HG03045 (cell line): Measurements from ENCODE around the gene ZNF48.

Experiments
- ATAC-seq: cut with Tn5 transposase; IDR thresholded peaks from one replicate; pipeline ENCODE4 v1.9.1; 2021; ENCODE audit warnings: mild to moderate bottlenecking, moderate library complexity; ENCODE audit not compliant: unreplicated experiment

The ZNF48 gene

GRCh38 chr16:30358577-30358936, 36.7 kb upstream of the ZNF48 start:
- ATAC-seq = no peak

- ATAC-seq = no peak
These were observed 36.0 kb upstream of the ZNF48 start for GRCh38 chr16:30358990-30359870.

GRCh38 chr16:30359871-30360170, 35.4 kb upstream of the ZNF48 start:
- ATAC-seq = no peak

GRCh38 chr16:30361180-30361579, 34.0 kb upstream of the ZNF48 start:
- no peak for ATAC-seq

- ATAC-seq = no peak
These were observed 30.0 kb upstream of the ZNF48 start for GRCh38 chr16:30365200-30365599.

GRCh38 chr16:30366511-30366910, 28.7 kb upstream of the ZNF48 start:
- ATAC-seq = no peak

GRCh38 chr16:30367349-30368009, 27.7 kb upstream of the ZNF48 start:
- no peak for ATAC-seq

GRCh38 chr16:30368122-30368791, 27.0 kb upstream of the ZNF48 start:
- ATAC-seq = no peak

- ATAC-seq = no peak
These were observed 26.5 kb upstream of the ZNF48 start for GRCh38 chr16:30368792-30369090.

- no peak for ATAC-seq
These were observed 25.9 kb upstream of the ZNF48 start for GRCh38 chr16:30369091-30369937.

GRCh38 chr16:30369938-30370455, 25.2 kb upstream of the ZNF48 start:
- peak; percentile 0 for ATAC-seq

GRCh38 chr16:30370456-30371247, 24.6 kb upstream of the ZNF48 start, which contains the start of gene TBC1D10B:
Gene TBC1D10B (minus strand): TSS chr16:30370494. CDS start chr16:30370183, 311 bp downstream.
- peak; percentile 72 for ATAC-seq

- ATAC-seq = no peak
These were observed 23.9 kb upstream of the ZNF48 start for GRCh38 chr16:30371248-30371816.

GRCh38 chr16:30372038-30372712, 23.0 kb upstream of the ZNF48 start:
- no peak for ATAC-seq

GRCh38 chr16:30372725-30373124, 22.5 kb upstream of the ZNF48 start:
- no peak for ATAC-seq

GRCh38 chr16:30374538-30374937, 20.7 kb upstream of the ZNF48 start, which contains the start of gene MYL11:
Gene MYL11 (plus strand): TSS chr16:30374802. CDS start chr16:30374858, 56 bp downstream.
- ATAC-seq = no peak

- ATAC-seq = no peak
These were observed 19.4 kb upstream of the ZNF48 start for GRCh38 chr16:30375864-30376263.

- no peak for ATAC-seq
These were observed 18.7 kb upstream of the ZNF48 start for GRCh38 chr16:30376461-30376902.
